Fibroblast of skin of abdomen (primary cell): ENCODE measurements around the gene CC2D1A.
"Not testable (repeated sequence)": the region's sequence is repeated elsewhere in the genome, so short reads cannot be mapped to it uniquely, and the experiment has no call there.

ENCODE experiments used
- DNase-seq: peaks from one replicate; pipeline ENCODE4 v3.0.0-alpha.2; 2013

The CC2D1A gene

GRCh38 chr19:13962699-13963602 lies 57.0 kb downstream of the CC2D1A start:
- peak; percentile 36 for DNase-seq

- no peak for DNase-seq
Measured at GRCh38 chr19:13963603-13964105, 57.7 kb downstream of the CC2D1A start.

GRCh38 chr19:13964776-13965175 lies 58.8 kb downstream of the CC2D1A start:
- no peak for DNase-seq

GRCh38 chr19:13965377-13965896 lies 59.4 kb downstream of the CC2D1A start:
- no peak for DNase-seq

GRCh38 chr19:13965926-13966683 lies 60.1 kb downstream of the CC2D1A start:
- DNase-seq, result no peak

GRCh38 chr19:13966684-13967128 lies 60.7 kb downstream of the CC2D1A start:
- DNase-seq, result no peak

GRCh38 chr19:13967206-13967605 lies 61.2 kb downstream of the CC2D1A start:
- not testable (repeated sequence) for DNase-seq

- DNase-seq, result no peak
Measured at GRCh38 chr19:13968383-13968935, 62.5 kb downstream of the CC2D1A start.

GRCh38 chr19:13968999-13969398 lies 63.0 kb downstream of the CC2D1A start:
- DNase-seq, result no peak

- DNase-seq, result no peak
Measured at GRCh38 chr19:13969897-13970296, 63.9 kb downstream of the CC2D1A start.

- not testable (repeated sequence) for DNase-seq
Measured at GRCh38 chr19:13971868-13972267, 65.9 kb downstream of the CC2D1A start.

GRCh38 chr19:13972368-13973155 lies 66.6 kb downstream of the CC2D1A start:
- DNase-seq, result no peak

GRCh38 chr19:13973479-13973878 lies 67.5 kb downstream of the CC2D1A start:
- not testable (repeated sequence) for DNase-seq

- DNase-seq, result no peak
Measured at GRCh38 chr19:13974073-13974472, 68.1 kb downstream of the CC2D1A start.

- DNase-seq, result no peak
Measured at GRCh38 chr19:13975870-13976269, 69.9 kb downstream of the CC2D1A start.

- no peak for DNase-seq
Measured at GRCh38 chr19:13976446-13976845, 70.4 kb downstream of the CC2D1A start.

- no peak for DNase-seq
Measured at GRCh38 chr19:13977803-13978202, 71.8 kb downstream of the CC2D1A start.

- peak; percentile 55 for DNase-seq
Measured at GRCh38 chr19:13978351-13979243, 72.6 kb downstream of the CC2D1A start.

GRCh38 chr19:13979244-13979615 lies 73.2 kb downstream of the CC2D1A start:
- DNase-seq, result no peak

GRCh38 chr19:13979686-13980085 lies 73.7 kb downstream of the CC2D1A start:
- no peak for DNase-seq

GRCh38 chr19:13980340-13980739 lies 74.3 kb downstream of the CC2D1A start:
- DNase-seq, result no peak
